HEK293 (cell line): ENCODE data around the gene MGAT1.
A peak's percentile ranks its signal among the peaks of the same experiment; 100 is the strongest.

ENCODE experiments used
- CTCF ChIA-PET: fragments of 350-600 bp; formaldehyde crosslinking; extraction: SDS; loops from one replicate; lab custom pipeline; 2021; ENCODE audit warnings: antibody characterized with exemption; lab: Yijun Ruan, JAX
- POLR2A ChIA-PET: fragments of 300-600 bp; formaldehyde crosslinking; extraction: SDS; loops from one replicate; lab custom pipeline; 2020; ENCODE audit warnings: antibody characterized with exemption, inconsistent platforms; lab: Yijun Ruan, JAX
- H3K27ac ChIP-seq: fragments of 200-500 bp; sonication (Bioruptor generic); 2 replicates; pipeline ENCODE4 v1.5.1; 2014; ENCODE audit warnings: low read depth, low read length, control low read depth, inconsistent platforms; ENCODE audit errors: extremely low read depth
- H3K36me3 ChIP-seq, 2 experiments: fragments of 200-500 bp in 1 of 2; sonication (Bioruptor generic) in 1 of 2; 1 replicate in 1 of 2; 2 replicates in 1 of 2; pipeline ENCODE4 v1.5.1; 2014 to 2017; ENCODE audit warnings: inconsistent platforms in 2 of 2, low read length in 2 of 2; ENCODE audit not compliant: control insufficient read depth in 2 of 2, insufficient read depth in 1 of 2
- H3K4me1 ChIP-seq: fragments of 200-500 bp; sonication (Bioruptor generic); 2 replicates; pipeline ENCODE4 v1.5.1; 2014; ENCODE audit warnings: mild to moderate bottlenecking, low read length, inconsistent platforms; ENCODE audit not compliant: control insufficient read depth, insufficient read depth
- H3K4me3 ChIP-seq: 2 replicates; pipeline ENCODE4 v1.5.1; 2011; ENCODE audit warnings: low read depth, mild to moderate bottlenecking, control low read depth, low read length, moderate library complexity
- H3K9me3 ChIP-seq: fragments of 200-500 bp; sonication (Bioruptor generic); 2 replicates; pipeline ENCODE4 v1.5.1; 2014; ENCODE audit warnings: low read depth, low read length, inconsistent platforms; ENCODE audit not compliant: control insufficient read depth, insufficient read depth
- FEZF1 ChIP-seq: fragments of 450-650 bp; formaldehyde crosslinking; IDR thresholded peaks from 2 replicates; pipeline ENCODE4 v1.5.1; 2016; ENCODE audit warnings: missing biosample characterization, missing genetic modification characterization
- GLI4 ChIP-seq: fragments of 450-650 bp; formaldehyde crosslinking; IDR thresholded peaks from 2 replicates; pipeline ENCODE4 v1.5.1; 2016; ENCODE audit warnings: missing biosample characterization, missing genetic modification characterization
- SP3 ChIP-seq: fragments of 450-650 bp; formaldehyde crosslinking; IDR thresholded peaks from 2 replicates; pipeline ENCODE4 v1.5.1; 2016; ENCODE audit warnings: missing biosample characterization, missing genetic modification characterization
- WT1 ChIP-seq: fragments of 450-650 bp; formaldehyde crosslinking; IDR thresholded peaks from 2 replicates; pipeline ENCODE4 v1.5.1; 2016; ENCODE audit warnings: missing biosample characterization, missing genetic modification characterization
- YY1 ChIP-seq: fragments of 450-650 bp; formaldehyde crosslinking; IDR thresholded peaks from 2 replicates; pipeline ENCODE4 v1.5.1; 2018; ENCODE audit warnings: missing biosample characterization, missing genetic modification characterization
- ZBTB17 ChIP-seq: fragments of 450-650 bp; formaldehyde crosslinking; IDR thresholded peaks from 2 replicates; pipeline ENCODE4 v1.5.1; 2016; ENCODE audit warnings: missing biosample characterization, missing genetic modification characterization
- ZBTB44 ChIP-seq: fragments of 450-650 bp; IDR thresholded peaks from 2 replicates; pipeline ENCODE4 v1.5.1; 2018; ENCODE audit warnings: missing biosample characterization, mild to moderate bottlenecking, missing genetic modification characterization
- ZBTB8A ChIP-seq: fragments of 450-650 bp; formaldehyde crosslinking; IDR thresholded peaks from 2 replicates; pipeline ENCODE4 v1.5.1; 2016; ENCODE audit warnings: missing biosample characterization, missing genetic modification characterization
- ZNF155 ChIP-seq: fragments of 450-650 bp; formaldehyde crosslinking; IDR thresholded peaks from 2 replicates; pipeline ENCODE4 v1.5.1; 2016; ENCODE audit warnings: missing biosample characterization, missing genetic modification characterization
- ZNF157 ChIP-seq: fragments of 450-650 bp; formaldehyde crosslinking; IDR thresholded peaks from 2 replicates; pipeline ENCODE4 v1.5.1; 2016; ENCODE audit warnings: missing biosample characterization, missing genetic modification characterization
- ZNF174 ChIP-seq: fragments of 450-650 bp; formaldehyde crosslinking; IDR thresholded peaks from 2 replicates; pipeline ENCODE4 v1.5.0; 2017; ENCODE audit warnings: missing biosample characterization, mild to moderate bottlenecking, missing genetic modification characterization
- ZNF26 ChIP-seq: fragments of 450-650 bp; formaldehyde crosslinking; IDR thresholded peaks from 2 replicates; pipeline ENCODE4 v1.5.1; 2016; ENCODE audit warnings: missing biosample characterization, missing genetic modification characterization
- ZNF335 ChIP-seq: fragments of 450-650 bp; formaldehyde crosslinking; conservative IDR thresholded peaks from 2 replicates; pipeline ENCODE4 v1.5.1; 2016; ENCODE audit warnings: missing biosample characterization, missing genetic modification characterization
- ZNF341 ChIP-seq: fragments of 450-650 bp; formaldehyde crosslinking; IDR thresholded peaks from 2 replicates; pipeline ENCODE4; 2016; ENCODE audit warnings: low read depth, missing biosample characterization, missing genetic modification characterization
- ZNF366 ChIP-seq: fragments of 450-650 bp; formaldehyde crosslinking; conservative IDR thresholded peaks from 2 replicates; pipeline ENCODE4 v1.5.1; 2016; ENCODE audit warnings: missing biosample characterization, missing genetic modification characterization
- ZNF394 ChIP-seq: fragments of 450-650 bp; formaldehyde crosslinking; IDR thresholded peaks from 2 replicates; pipeline ENCODE4 v1.5.1; 2016; ENCODE audit warnings: missing biosample characterization, missing genetic modification characterization, mild to moderate bottlenecking, moderate library complexity, borderline replicate concordance
- ZNF423 ChIP-seq: fragments of 450-650 bp; formaldehyde crosslinking; IDR thresholded peaks from 2 replicates; pipeline ENCODE4 v1.5.1; 2016; ENCODE audit warnings: missing biosample characterization, missing genetic modification characterization
- ZNF518A ChIP-seq: fragments of 450-650 bp; formaldehyde crosslinking; conservative IDR thresholded peaks from 2 replicates; pipeline ENCODE4 v1.5.1; 2016; ENCODE audit warnings: low read depth, missing biosample characterization, missing genetic modification characterization
- ZNF610 ChIP-seq: fragments of 450-650 bp; formaldehyde crosslinking; IDR thresholded peaks from 2 replicates; pipeline ENCODE4 v1.5.1; 2016; ENCODE audit warnings: missing biosample characterization, missing genetic modification characterization, borderline replicate concordance
- ZNF629 ChIP-seq: fragments of 450-650 bp; formaldehyde crosslinking; IDR thresholded peaks from 2 replicates; pipeline ENCODE4 v1.5.1; 2017; ENCODE audit warnings: missing biosample characterization, missing genetic modification characterization
- ZNF654 ChIP-seq: fragments of 450-650 bp; formaldehyde crosslinking; IDR thresholded peaks from 2 replicates; pipeline ENCODE4 v1.5.1; 2016; ENCODE audit warnings: low read depth, missing biosample characterization, missing genetic modification characterization
- ZNF776 ChIP-seq: fragments of 450-650 bp; formaldehyde crosslinking; IDR thresholded peaks from 2 replicates; pipeline ENCODE4 v1.5.0; 2017; ENCODE audit warnings: missing biosample characterization, missing genetic modification characterization, borderline replicate concordance
- ZXDB ChIP-seq: fragments of 450-650 bp; formaldehyde crosslinking; IDR thresholded peaks from 2 replicates; pipeline ENCODE4 v1.5.1; 2016; ENCODE audit warnings: missing biosample characterization, missing genetic modification characterization

The MGAT1 gene

GRCh38 chr5:180817893-180818674 is 15.5 kb upstream of the MGAT1 start:
- no peaks in the 10 kb centered on the region for H3K9me3 ChIP-seq
- H3K36me3 ChIP-seq: no peaks in the 10 kb centered on the region
- ChIA-PET CTCF (interaction anchor here (0.7 kb wide), 1 partner anchor 15 kb away, joined by 3 read pairs; no protein-coding TSS in a partner anchor), POLR2A (interaction anchor here (0.6 kb wide), 1 partner anchor 8 kb away, joined by 4 read pairs; no protein-coding TSS in a partner anchor)
- no peak overlapping the region for H3K4me3 ChIP-seq
- no peak overlapping the region for H3K27ac ChIP-seq
- H3K4me1 ChIP-seq: peaks cover 22% of the 10 kb centered on the region
- TF ChIP-seq ZNF394 (tag by site-specific recombination): no peak
- TF ChIP-seq ZNF174 (tag by site-specific recombination): no peak
- no peak for TF ChIP-seq ZNF157 (tag by site-specific recombination)
- no peak for TF ChIP-seq ZBTB44 (tag by site-specific recombination)
- no peak for TF ChIP-seq ZNF423 (tag by site-specific recombination)
- TF ChIP-seq ZNF155 (tag by site-specific recombination): no peak
- TF ChIP-seq ZNF26 (tag by site-specific recombination): no peak
- TF ChIP-seq ZNF341: no peak
- no peak for TF ChIP-seq ZNF629 (tag by site-specific recombination)

- H3K4me1 ChIP-seq: peaks cover 22% of the 10 kb centered on the region
- H3K36me3 ChIP-seq: no peaks in the 10 kb centered on the region
- no peak overlapping the region for H3K4me3 ChIP-seq
- H3K9me3 ChIP-seq: no peaks in the 10 kb centered on the region
- H3K27ac ChIP-seq: peak overlapping the region; percentile 67
- ChIA-PET POLR2A (interaction anchor here (0.9 kb wide), 2 partner anchors 44 to 270 kb away, joined by 3 read pairs; partner anchors contain the start of gene ZFP62), CTCF (interaction anchor here (0.7 to 0.9 kb wide), 2 partner anchors 16 to 295 kb away, joined by 3 read pairs; no protein-coding TSS in a partner anchor)
- no peak for TF ChIP-seq ZNF157 (tag by site-specific recombination)
- TF ChIP-seq SP3 (tag by site-specific recombination): peak; percentile 20; the same call in 1 of the 2 replicates
- TF ChIP-seq ZNF654 (tag by site-specific recombination): no peak
- no peak for TF ChIP-seq YY1 (tag by site-specific recombination)
- TF ChIP-seq ZNF518A (tag by site-specific recombination): peak; percentile 33; the same call in 1 of the 2 replicates
- TF ChIP-seq GLI4 (tag by site-specific recombination): no peak
- 0 out of 2 replicates have a peak, but pooled peaks have one; percentile 34 for TF ChIP-seq ZNF394 (tag by site-specific recombination)
- TF ChIP-seq ZNF335 (tag by site-specific recombination): peak; percentile 55
- no peak for TF ChIP-seq ZNF776
- TF ChIP-seq FEZF1 (tag by site-specific recombination): 0 out of 2 replicates have a peak, but pooled peaks have one; percentile 7
- 0 out of 2 replicates have a peak, but pooled peaks have one; percentile 25 for TF ChIP-seq ZXDB (tag by site-specific recombination)
- TF ChIP-seq ZBTB8A: peak; percentile 55
- peak; percentile 37; the same call in 1 of the 2 replicates for TF ChIP-seq ZNF366 (tag by site-specific recombination)
- peak; percentile 68 for TF ChIP-seq ZBTB17 (tag by site-specific recombination)
- TF ChIP-seq ZNF610 (tag by site-specific recombination): 0 out of 2 replicates have a peak, but pooled peaks have one; percentile 29
- peak; percentile 24; the same call in 1 of the 2 replicates for TF ChIP-seq WT1 (tag by site-specific recombination)
Observed at GRCh38 chr5:180816608-180817534, 14.3 kb upstream of the MGAT1 start.
